ENCODE measurements around the gene UGGT1. TPM values are rescaled to one million over a fixed set of nuclear protein-coding genes. Genes with fewer than 3 reads are reported as not detected.

UGGT1 gene
- total RNA-seq, 1 donor from 2014 or later, result 43.7 TPM

DNA sequence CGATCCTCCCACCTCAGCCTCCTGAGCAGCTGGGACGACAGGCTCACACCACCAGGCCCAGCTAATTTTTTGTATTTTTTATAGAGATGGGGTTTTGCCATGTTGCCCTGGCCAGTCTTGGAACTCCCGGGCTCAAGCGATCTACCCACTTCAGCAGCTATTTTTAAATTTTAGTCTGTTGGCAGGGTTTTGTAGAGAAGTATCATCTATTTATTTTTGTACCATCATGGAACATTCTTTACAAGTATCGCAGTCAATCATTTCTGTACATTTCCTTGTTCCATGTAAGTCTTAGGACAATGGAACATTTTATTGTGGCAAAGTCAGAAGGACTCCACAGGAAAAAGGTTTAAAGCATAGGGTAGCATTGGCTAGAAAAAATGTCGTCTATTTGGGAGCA lies 94.6 kb downstream of the UGGT1 start:
- peaks cover 40% of the 10 kb centered on the region for H3K36me3 Mint-ChIP-seq (ENCODE audit: unreplicated experiment)
- H3K4me3 Mint-ChIP-seq (ENCODE audit: unreplicated experiment), result no peak overlapping the region
- peaks cover 34% of the 10 kb centered on the region for H3K4me1 Mint-ChIP-seq (ENCODE audit: unreplicated experiment)
- DNase-seq (ENCODE audit: extremely low spot score, unreplicated experiment), result no peak
- H3K27ac Mint-ChIP-seq (ENCODE audit: unreplicated experiment), result peak overlapping the region; percentile 69
- no peaks in the 10 kb centered on the region for H3K27me3 Mint-ChIP-seq (ENCODE audit: unreplicated experiment)
- H3K9me3 Mint-ChIP-seq (ENCODE audit: unreplicated experiment), result no peaks in the 10 kb centered on the region
- TF ChIP-seq CTCF (IDR thresholded peaks at IDR 0.05), result no peak

GRCh38 chr2:128187032-128187654 lies 96.1 kb downstream of the UGGT1 start:
- Mint-ChIP-seq H3K4me3 (ENCODE audit: unreplicated experiment) (peak overlapping the region; percentile 38), H3K36me3 (ENCODE audit: unreplicated experiment) (peaks cover 38% of the 10 kb centered on the region), H3K4me1 (ENCODE audit: unreplicated experiment) (peaks cover 34% of the 10 kb centered on the region), H3K9me3 (ENCODE audit: unreplicated experiment) (no peaks in the 10 kb centered on the region), H3K27me3 (ENCODE audit: unreplicated experiment) (no peaks in the 10 kb centered on the region), H3K27ac (ENCODE audit: unreplicated experiment) (peak overlapping the region; percentile 94)
- DNase-seq (ENCODE audit: extremely low spot score, unreplicated experiment), result no peak
- no peak for TF ChIP-seq CTCF (IDR thresholded peaks at IDR 0.05)

DNA sequence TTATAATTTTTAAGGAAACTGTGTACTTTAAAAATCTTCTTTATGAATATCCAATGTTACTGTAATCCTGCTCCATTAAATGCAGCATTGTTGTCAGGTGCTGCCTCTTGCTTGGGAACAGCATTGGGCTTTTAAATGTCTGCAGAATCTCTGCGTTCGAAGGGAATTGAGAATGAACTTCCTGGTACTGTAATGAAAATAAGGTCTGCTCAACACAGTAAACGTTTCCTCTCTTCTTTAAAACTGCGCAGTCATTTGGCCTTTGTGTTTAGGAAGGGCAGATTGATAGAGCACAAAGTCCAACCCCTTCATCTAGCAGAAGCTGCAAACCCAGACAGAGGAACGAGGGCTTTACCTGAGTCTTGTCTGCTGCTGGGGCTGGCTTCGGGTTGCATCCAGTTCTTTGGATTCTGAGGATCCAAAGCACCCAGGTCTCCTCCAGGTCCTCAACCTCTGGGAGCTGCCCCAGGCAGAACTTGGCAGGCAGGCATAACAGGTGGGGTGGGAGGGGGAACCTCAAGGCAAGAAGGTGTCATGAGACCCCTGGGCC lies 104.5 kb downstream of the UGGT1 start:
- H3K36me3 Mint-ChIP-seq (ENCODE audit: unreplicated experiment), result peaks cover 10% of the 10 kb centered on the region
- no peak for TF ChIP-seq CTCF (IDR thresholded peaks at IDR 0.05)
- no peaks in the 10 kb centered on the region for H3K27me3 Mint-ChIP-seq (ENCODE audit: unreplicated experiment)
- no peaks in the 10 kb centered on the region for H3K9me3 Mint-ChIP-seq (ENCODE audit: unreplicated experiment)
- no peak overlapping the region for H3K4me3 Mint-ChIP-seq (ENCODE audit: unreplicated experiment)
- no peak overlapping the region for H3K27ac Mint-ChIP-seq (ENCODE audit: unreplicated experiment)
- peaks cover 4% of the 10 kb centered on the region for H3K4me1 Mint-ChIP-seq (ENCODE audit: unreplicated experiment)
- DNase-seq (ENCODE audit: extremely low spot score, unreplicated experiment), result no peak

DNA sequence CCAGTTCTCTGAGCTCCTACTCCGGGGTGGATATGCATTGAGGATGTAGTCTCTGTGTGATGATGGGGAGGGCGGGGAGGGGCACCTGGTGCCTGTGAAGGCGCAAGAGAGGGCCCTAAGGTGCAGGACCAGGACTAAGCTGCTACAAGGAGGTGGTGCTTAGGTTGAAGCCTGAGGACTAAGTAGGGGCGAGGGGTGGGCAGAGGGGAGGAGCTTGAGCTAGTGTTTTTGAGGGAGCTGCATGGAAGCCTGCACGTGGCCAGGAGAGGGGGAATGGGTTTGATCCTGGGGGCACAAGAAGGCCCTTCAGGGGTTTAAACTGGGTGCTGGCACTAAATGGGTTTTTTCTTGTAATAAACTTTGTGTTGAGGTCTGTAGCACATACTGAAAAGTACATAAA lies 105.0 kb downstream of the UGGT1 start:
- H3K4me1 Mint-ChIP-seq (ENCODE audit: unreplicated experiment), result peaks cover 4% of the 10 kb centered on the region
- DNase-seq (ENCODE audit: extremely low spot score, unreplicated experiment), result no peak
- no peak for TF ChIP-seq CTCF (IDR thresholded peaks at IDR 0.05)
- H3K4me3 Mint-ChIP-seq (ENCODE audit: unreplicated experiment), result no peak overlapping the region
- peaks cover 5% of the 10 kb centered on the region for H3K36me3 Mint-ChIP-seq (ENCODE audit: unreplicated experiment)
- no peaks in the 10 kb centered on the region for H3K27me3 Mint-ChIP-seq (ENCODE audit: unreplicated experiment)
- H3K27ac Mint-ChIP-seq (ENCODE audit: unreplicated experiment), result no peak overlapping the region
- H3K9me3 Mint-ChIP-seq (ENCODE audit: unreplicated experiment), result no peaks in the 10 kb centered on the region

DNA sequence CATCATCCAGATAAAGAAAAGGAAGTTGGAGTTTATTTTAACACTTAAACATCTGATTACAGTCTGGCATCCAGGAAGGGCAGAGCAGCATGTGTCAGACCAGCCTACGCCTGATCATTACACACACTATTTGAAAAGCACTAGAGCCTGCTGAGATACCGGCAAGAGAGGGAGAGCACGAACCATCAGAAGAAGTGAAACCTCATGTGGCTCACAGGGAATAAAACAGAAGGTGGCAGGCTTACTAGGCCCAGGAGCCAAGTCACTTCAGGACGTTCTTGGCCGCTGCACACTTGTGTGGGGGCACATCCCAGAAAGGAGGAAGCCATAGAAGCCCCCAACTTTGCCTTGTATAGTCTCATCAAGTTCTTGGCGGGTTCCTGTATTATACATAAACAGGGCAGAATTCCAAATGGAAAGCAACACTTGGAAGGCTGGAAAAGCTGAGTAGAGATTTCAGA lies 105.5 kb downstream of the UGGT1 start:
- Mint-ChIP-seq H3K27ac (ENCODE audit: unreplicated experiment) (no peak overlapping the region), H3K9me3 (ENCODE audit: unreplicated experiment) (no peaks in the 10 kb centered on the region), H3K36me3 (ENCODE audit: unreplicated experiment) (peaks cover 2% of the 10 kb centered on the region), H3K4me1 (ENCODE audit: unreplicated experiment) (peaks cover 4% of the 10 kb centered on the region), H3K27me3 (ENCODE audit: unreplicated experiment) (no peaks in the 10 kb centered on the region), H3K4me3 (ENCODE audit: unreplicated experiment) (no peak overlapping the region)
- TF ChIP-seq CTCF (IDR thresholded peaks at IDR 0.05), result no peak
- DNase-seq (ENCODE audit: extremely low spot score, unreplicated experiment), result no peak
